A673 (cell line): ENCODE measurements around the gene SLC16A10. TPM values are rescaled to one million over a fixed set of nuclear protein-coding genes. Genes with fewer than 3 reads are reported as not detected.
A peak's percentile ranks its signal among the peaks of the same experiment; 100 is the strongest.

Source experiments
- BruUV-seq: library from RNA; stranded (reverse); fragments of 400-500 nt; replicated peaks from 2 replicates; lab custom pipeline; 2021; lab: Mats Ljungman, UMichigan
- CTCF ChIA-PET: fragments of 300-600 bp; sonication (Branson Sonifier 250); formaldehyde crosslinking; loops from one replicate; lab custom pipeline; 2022; ENCODE audit warnings: antibody characterized with exemption; lab: Charles Lee
- POLR2A ChIA-PET: fragments of 300-600 bp; sonication (Branson Sonifier 250); formaldehyde crosslinking; loops from one replicate; lab custom pipeline; 2022; ENCODE audit warnings: antibody characterized with exemption; ENCODE audit not compliant: low non-redundant PET; lab: Charles Lee
- DNase-seq: peaks from one replicate; pipeline ENCODE4 v3.0.0-alpha.2; 2015; ENCODE audit warnings: low spot score
- H3K27ac ChIP-seq: fragments of 200-600 bp; sonication (generic); 2 replicates; pipeline ENCODE4 v1.5.1; 2016; ENCODE audit warnings: mixed run types, low read depth, mild to moderate bottlenecking, mixed read lengths, antibody characterized with exemption, low read length; ENCODE audit not compliant: poor library complexity, severe bottlenecking
- H3K27me3 ChIP-seq: fragments of 200-600 bp; sonication (generic); replicated peaks from 2 replicates; pipeline ENCODE4 v1.6.1; 2017; ENCODE audit warnings: mixed run types, low read depth, mild to moderate bottlenecking, mixed read lengths, antibody characterized with exemption, low read length; ENCODE audit not compliant: insufficient read depth, poor library complexity
- H3K36me3 ChIP-seq: fragments of 200-600 bp; sonication (generic); 2 replicates; pipeline ENCODE4 v1.6.1; 2016; ENCODE audit warnings: mixed run types, mild to moderate bottlenecking, mixed read lengths, antibody characterized with exemption, low read length; ENCODE audit not compliant: insufficient read depth, poor library complexity, severe bottlenecking
- H3K4me1 ChIP-seq: fragments of 200-600 bp; sonication (generic); 2 replicates; pipeline ENCODE4 v1.6.1; 2017; ENCODE audit warnings: mixed run types, mild to moderate bottlenecking, mixed read lengths, antibody characterized with exemption, low read length; ENCODE audit not compliant: insufficient read depth, poor library complexity, severe bottlenecking
- H3K4me3 ChIP-seq: fragments of 200-600 bp; sonication (generic); 2 replicates; pipeline ENCODE4 v1.5.1; 2016; ENCODE audit warnings: low read depth, mixed run types, mild to moderate bottlenecking, mixed read lengths, low read length; ENCODE audit not compliant: poor library complexity, severe bottlenecking
- H3K9me3 ChIP-seq: fragments of 200-600 bp; sonication (generic); 2 replicates; pipeline ENCODE4 v1.6.1; 2016; ENCODE audit warnings: mixed run types, low read depth, mild to moderate bottlenecking, mixed read lengths, antibody characterized with exemption, low read length; ENCODE audit not compliant: poor library complexity, severe bottlenecking
- EZH2 ChIP-seq: fragments of 200-600 bp; sonication (generic); IDR thresholded peaks from 2 replicates; pipeline ENCODE4 v1.6.1; 2017; ENCODE audit warnings: borderline replicate concordance, low read depth, mild to moderate bottlenecking, mixed read lengths, antibody characterized with exemption, low read length; ENCODE audit not compliant: poor library complexity, severe bottlenecking
- intact Hi-C: fragments of 100-400 bp; cut with micrococcal nuclease; formaldehyde crosslinking; loops from one replicate; pipeline ENCODE4 v1.10.0; 2022; ENCODE audit not compliant: unreplicated experiment
- total RNA-seq: library from RNA; stranded (reverse); gene quantifications from 2 replicates; pipeline ENCODE4 v1.2.3, GENCODE V29; 2021
- TF ChIP-seq, protein P1 (sequence below): fragments of 300-800, 200-600 bp; sonication (generic); conservative IDR thresholded peaks from 2 replicates; pipeline ENCODE4 v1.5.1; 2017; ENCODE audit warnings: low read depth, mild to moderate bottlenecking, antibody characterized with exemption, low read length, moderate library complexity, mixed read lengths

Gene SLC16A10
- total RNA-seq, 1 experiment from 2014 or later, result 7.9 TPM

DNA sequence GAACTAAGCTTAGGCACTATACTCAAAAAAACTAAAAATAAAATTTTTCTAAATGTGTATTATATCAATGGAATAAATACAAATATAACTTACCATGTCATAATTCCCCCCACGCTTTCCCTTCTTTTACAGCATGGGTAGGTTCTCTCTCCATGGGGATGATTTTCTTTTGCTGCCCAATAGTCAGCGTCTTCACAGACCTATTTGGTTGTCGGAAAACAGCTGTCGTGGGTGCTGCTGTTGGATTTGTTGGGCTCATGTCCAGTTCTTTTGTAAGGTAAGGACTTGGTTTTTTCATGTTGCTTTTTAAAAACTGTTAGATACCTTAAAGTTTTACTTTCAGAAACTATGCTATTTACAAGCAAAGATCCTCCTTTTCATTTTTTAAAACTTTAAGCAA lies 85.3 kb downstream of the SLC16A10 start:
- TF ChIP-seq, protein P1, sequence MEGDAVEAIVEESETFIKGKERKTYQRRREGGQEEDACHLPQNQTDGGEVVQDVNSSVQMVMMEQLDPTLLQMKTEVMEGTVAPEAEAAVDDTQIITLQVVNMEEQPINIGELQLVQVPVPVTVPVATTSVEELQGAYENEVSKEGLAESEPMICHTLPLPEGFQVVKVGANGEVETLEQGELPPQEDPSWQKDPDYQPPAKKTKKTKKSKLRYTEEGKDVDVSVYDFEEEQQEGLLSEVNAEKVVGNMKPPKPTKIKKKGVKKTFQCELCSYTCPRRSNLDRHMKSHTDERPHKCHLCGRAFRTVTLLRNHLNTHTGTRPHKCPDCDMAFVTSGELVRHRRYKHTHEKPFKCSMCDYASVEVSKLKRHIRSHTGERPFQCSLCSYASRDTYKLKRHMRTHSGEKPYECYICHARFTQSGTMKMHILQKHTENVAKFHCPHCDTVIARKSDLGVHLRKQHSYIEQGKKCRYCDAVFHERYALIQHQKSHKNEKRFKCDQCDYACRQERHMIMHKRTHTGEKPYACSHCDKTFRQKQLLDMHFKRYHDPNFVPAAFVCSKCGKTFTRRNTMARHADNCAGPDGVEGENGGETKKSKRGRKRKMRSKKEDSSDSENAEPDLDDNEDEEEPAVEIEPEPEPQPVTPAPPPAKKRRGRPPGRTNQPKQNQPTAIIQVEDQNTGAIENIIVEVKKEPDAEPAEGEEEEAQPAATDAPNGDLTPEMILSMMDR, result no peak
- no peak for TF ChIP-seq EZH2
- Histone ChIP-seq H3K4me3 (no peak overlapping the region), H3K27ac (no peak overlapping the region), H3K36me3 (no peaks in the 10 kb centered on the region), H3K27me3 (no peaks in the 10 kb centered on the region), H3K9me3 (no peaks in the 10 kb centered on the region), H3K4me1 (peaks cover 29% of the 10 kb centered on the region)
- CTCF ChIA-PET, result no interaction called here
- no TSS peak for BruUV-seq
- no peak for DNase-seq
- intact Hi-C loops, result no loop called here
- POLR2A ChIA-PET, result no interaction called here

DNA sequence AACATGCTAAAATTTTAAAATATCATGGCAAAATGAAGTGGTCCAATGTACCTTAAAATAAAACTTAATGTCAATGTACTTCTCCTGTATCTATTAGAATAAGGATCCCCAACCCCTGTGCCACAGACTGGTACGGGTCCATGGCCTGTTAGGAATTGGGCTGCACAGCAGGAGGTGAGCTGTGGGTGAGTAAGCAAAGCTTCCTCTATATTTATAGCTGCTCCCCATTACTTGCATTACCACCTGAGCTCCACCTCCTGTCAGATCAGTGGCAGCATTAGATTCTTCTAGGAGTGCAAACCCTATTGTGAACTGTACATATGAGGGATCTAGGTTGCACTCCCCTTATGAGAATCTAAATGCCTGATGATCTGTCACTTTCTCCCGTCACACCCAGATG lies 86.0 kb downstream of the SLC16A10 start:
- peak; percentile 33 for DNase-seq
- H3K27me3 ChIP-seq, result no peaks in the 10 kb centered on the region
- POLR2A ChIA-PET, result interaction anchor here (0.6 kb wide), 1 partner anchor 179 kb away, joined by 4 read pairs; no protein-coding TSS in a partner anchor
- peaks cover 29% of the 10 kb centered on the region for H3K4me1 ChIP-seq
- TF ChIP-seq EZH2, result no peak
- TF ChIP-seq, protein P1, result no peak
- BruUV-seq, result no TSS peak
- intact Hi-C loops, result no loop called here
- no peak overlapping the region for H3K27ac ChIP-seq
- H3K9me3 ChIP-seq, result no peaks in the 10 kb centered on the region
- CTCF ChIA-PET, result no interaction called here
- no peak overlapping the region for H3K4me3 ChIP-seq
- H3K36me3 ChIP-seq, result no peaks in the 10 kb centered on the region

DNA sequence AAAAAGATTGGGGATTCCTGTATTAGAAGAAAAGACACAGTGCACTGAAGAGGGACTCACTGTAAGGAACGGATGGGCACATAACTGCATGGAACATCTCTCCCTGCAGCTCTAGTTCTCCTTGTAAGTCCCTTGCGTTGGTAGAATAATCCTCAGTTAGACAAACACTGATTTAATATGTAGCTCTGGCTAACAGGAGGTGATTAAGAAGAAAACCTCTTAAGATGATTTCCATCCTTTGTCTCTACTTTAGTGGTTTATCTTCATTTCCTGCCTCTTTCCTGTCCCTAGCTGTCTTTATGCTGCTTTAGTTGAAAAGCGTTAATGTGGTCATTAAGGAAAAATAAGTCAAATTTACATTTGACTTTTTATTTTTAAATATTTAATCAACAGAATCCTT lies 86.6 kb downstream of the SLC16A10 start:
- POLR2A ChIA-PET, result no interaction called here
- Histone ChIP-seq H3K4me1 (peaks cover 29% of the 10 kb centered on the region), H3K4me3 (no peak overlapping the region), H3K27ac (no peak overlapping the region), H3K36me3 (no peaks in the 10 kb centered on the region), H3K27me3 (no peaks in the 10 kb centered on the region), H3K9me3 (no peaks in the 10 kb centered on the region)
- BruUV-seq, result no TSS peak
- intact Hi-C loops, result no loop called here
- DNase-seq, result peak; percentile 91
- TF ChIP-seq EZH2, result no peak
- TF ChIP-seq, protein P1, result no peak
- CTCF ChIA-PET, result no interaction called here
